Limb (tissue), 2 donors: Measurements from ENCODE around the gene MYO1E.

Experiments
- DNase-seq, 2 donors: peaks; one replicate each; pipeline ENCODE4 v3.0.0-alpha.2; 2016; ENCODE audit errors: extremely low spot score in 2 of 2

Gene MYO1E

DNA sequence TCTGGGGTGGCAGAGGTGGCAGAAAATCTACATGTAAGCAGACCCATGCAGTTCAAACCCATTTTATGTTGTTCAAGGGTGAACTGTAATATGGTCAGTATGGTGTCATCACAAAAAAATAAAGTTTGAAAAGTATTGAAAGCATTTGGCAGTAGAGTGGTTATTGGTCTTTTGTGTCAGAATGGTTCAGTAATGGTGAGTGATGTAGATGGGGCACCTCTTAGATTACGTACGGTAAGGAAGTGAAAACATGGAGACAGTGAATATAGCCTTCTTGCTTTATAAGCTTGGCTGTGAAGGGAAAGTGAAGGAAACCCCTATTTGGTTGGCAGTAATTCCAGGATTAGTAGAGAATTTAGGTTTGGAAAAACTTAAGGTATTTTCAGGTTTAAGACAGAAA lies 284.9 kb downstream of the MYO1E start:
- DNase-seq: no peak
